MM.1S (cell line): ENCODE results near the gene RNF180.

ENCODE experiments used
- EZH2 ChIP-seq: fragments of 300-600 bp; sonication (generic); optimal IDR thresholded peaks from 2 replicates; pipeline ENCODE3; 2017; ENCODE audit warnings: low read depth, mild to moderate bottlenecking, antibody characterized with exemption, low read length, mixed read lengths
- EZH2phosphoT487 ChIP-seq: fragments of 300-600 bp; sonication (generic); IDR thresholded peaks from 2 replicates; pipeline ENCODE4 v1.6.1; 2018; ENCODE audit warnings: antibody characterized with exemption, low read length
- TF ChIP-seq, protein P1 (sequence below): fragments of 300-600 bp; sonication (generic); IDR thresholded peaks from 2 replicates; pipeline ENCODE4 v1.5.1; 2016; ENCODE audit warnings: antibody characterized with exemption, low read length, mixed read lengths

DNA sequence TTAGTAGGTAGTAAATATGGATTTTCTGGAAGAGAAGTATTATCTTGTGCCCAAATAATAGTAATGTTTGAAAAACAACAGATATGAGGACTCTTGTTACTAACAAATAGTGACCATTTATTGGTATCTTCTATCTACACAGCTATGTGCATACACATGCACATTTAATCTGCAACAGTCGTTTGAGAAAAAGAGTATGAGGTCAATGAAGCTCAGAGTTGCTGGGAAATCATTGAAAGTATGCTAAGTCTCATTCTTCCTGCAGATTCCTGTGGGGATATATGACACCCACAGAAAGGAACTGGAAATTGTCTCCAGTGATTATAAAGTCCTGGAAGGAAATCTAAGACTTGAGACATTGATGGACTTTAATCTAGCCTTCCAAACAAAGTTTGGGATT lies 40.1 kb upstream of the RNF180 start:
- TF ChIP-seq, protein P1, sequence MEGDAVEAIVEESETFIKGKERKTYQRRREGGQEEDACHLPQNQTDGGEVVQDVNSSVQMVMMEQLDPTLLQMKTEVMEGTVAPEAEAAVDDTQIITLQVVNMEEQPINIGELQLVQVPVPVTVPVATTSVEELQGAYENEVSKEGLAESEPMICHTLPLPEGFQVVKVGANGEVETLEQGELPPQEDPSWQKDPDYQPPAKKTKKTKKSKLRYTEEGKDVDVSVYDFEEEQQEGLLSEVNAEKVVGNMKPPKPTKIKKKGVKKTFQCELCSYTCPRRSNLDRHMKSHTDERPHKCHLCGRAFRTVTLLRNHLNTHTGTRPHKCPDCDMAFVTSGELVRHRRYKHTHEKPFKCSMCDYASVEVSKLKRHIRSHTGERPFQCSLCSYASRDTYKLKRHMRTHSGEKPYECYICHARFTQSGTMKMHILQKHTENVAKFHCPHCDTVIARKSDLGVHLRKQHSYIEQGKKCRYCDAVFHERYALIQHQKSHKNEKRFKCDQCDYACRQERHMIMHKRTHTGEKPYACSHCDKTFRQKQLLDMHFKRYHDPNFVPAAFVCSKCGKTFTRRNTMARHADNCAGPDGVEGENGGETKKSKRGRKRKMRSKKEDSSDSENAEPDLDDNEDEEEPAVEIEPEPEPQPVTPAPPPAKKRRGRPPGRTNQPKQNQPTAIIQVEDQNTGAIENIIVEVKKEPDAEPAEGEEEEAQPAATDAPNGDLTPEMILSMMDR, result no peak
- no peak for TF ChIP-seq EZH2
- no peak for TF ChIP-seq EZH2phosphoT487
